H54 (cell line): Measurements from ENCODE around the gene ZBTB43.

ENCODE experiments used
- DNase-seq: peaks from one replicate; pipeline ENCODE4 v3.0.0; 2011; ENCODE audit warnings: low spot score, mixed read lengths; ENCODE audit not compliant: insufficient read length
- FAIRE-seq: peaks from 3 replicates; lab custom pipeline; 2011; peaks lifted over from hg19 to GRCh38; lab: Jason Lieb, UNC
- POLR2A ChIP-seq: IDR thresholded peaks from 2 replicates; pipeline ENCODE4 v1.6.1; 2011; ENCODE audit warnings: low read depth, mild to moderate bottlenecking, low read length

ZBTB43 gene

DNA sequence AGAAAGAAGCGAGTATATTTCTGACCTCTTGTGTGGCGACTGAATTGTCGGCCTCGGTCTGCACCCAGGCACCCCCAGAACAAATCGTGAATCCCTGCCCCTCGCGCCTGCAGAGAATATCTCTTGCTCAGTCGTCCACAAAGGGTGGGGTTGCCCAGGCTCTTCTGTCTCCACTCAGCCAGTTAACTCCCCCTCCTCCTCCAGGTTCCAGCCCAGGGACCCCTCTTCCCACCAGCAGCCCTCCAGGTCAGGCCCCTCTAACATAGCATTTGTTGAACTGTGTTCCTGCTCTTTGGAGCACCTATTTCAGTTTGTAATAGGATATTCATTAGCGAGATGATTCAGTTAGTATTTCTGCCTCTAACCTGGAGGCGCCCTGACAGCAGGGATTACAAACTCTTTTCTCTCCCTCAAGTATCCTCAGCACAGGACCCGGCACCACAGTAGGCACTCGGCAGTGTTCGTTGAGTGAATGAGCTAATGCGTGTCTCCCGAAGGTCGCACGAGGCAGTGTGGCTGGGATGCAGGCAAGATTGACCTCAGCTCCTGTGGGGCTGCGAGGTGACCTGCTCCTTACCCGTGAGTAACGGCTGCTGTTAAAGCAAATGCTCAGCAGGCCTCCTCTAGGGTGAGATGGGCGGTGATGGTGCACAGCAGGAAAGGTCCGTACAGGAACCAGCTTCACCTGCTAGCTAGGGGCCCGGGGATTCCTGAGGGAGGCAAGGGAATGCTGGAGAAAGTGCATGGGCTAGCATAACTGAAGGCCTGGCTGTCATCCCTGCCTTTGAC lies 81.4 kb downstream of the ZBTB43 start:
- FAIRE-seq = no peak
- no peak for TF ChIP-seq POLR2A
- no peak for DNase-seq

DNA sequence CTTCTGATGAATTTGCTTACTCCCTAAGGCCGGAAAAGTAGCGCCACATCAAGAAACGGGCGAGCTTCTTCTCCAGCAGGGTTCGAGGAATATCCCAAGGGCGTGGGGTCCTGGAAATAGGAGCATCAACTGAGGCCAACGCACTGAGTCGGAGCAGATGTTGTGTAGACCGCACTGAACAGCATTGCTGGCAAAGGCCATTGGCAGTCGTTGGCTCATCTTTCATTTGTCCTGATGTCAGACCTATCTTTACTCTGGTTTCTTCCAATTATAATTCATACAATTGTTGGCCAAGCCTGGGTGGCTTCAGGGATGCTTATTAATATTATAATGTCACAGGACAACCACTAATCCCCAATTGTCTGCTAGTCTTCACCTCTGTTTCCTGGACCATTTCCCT lies 82.1 kb downstream of the ZBTB43 start:
- no peak for DNase-seq
- no peak for FAIRE-seq
- no peak for TF ChIP-seq POLR2A
